Skin of body (tissue), 2 donors: ENCODE data around the gene CYBC1. TPM values are rescaled to one million over a fixed set of nuclear protein-coding genes. Genes with fewer than 3 reads are reported as not detected.

ENCODE experiments used
- DNase-seq: peaks from one replicate; lab custom pipeline; 2025; lab: John Stamatoyannopoulos, UW
- total RNA-seq: library from RNA; depleted of rRNA; stranded (reverse); fragments of >200 nt; gene quantifications from one replicate; pipeline ENCODE4 v1.2.3, GENCODE V29; 2014

CYBC1 gene
- total RNA-seq, 1 donor from 2014 or later, result 24.8 TPM

DNA sequence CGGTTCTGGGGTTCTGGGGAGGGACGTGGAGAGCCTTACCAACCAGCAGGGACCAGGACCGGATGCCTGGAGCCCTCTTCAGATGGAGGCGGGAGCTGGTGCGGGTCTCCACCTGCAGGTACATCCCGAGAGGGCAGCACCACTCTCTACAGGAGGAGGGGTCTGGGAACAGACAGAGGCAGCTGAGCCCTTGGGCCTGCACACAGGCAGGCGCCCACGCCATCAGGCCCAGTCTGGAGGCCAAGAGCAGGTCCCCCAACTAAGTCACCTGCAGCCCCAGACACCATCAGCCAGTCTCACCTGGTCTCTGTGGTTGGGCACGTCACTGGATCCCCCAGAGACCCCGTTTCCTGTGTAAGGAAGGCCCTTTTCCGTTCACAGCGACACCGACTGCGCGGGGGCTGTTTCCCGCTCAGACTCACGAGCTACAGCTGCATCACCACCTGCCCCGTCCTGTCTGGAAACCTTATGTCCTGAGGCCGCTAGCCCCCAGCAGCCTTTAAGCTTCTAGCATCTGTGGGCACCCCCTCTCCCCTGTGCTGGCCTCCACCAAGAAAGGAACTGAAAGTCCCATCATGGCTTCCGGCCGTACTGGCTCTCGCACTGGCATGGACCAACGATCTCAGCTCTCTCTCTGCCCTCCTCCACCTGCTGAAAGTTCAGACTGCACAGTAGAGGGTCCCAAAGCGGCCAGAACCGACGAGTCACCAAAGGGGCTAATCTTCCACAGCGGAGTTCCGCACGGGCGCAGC lies 1.2 kb downstream of the CYBC1 start:
- DNase-seq, result no peak

DNA sequence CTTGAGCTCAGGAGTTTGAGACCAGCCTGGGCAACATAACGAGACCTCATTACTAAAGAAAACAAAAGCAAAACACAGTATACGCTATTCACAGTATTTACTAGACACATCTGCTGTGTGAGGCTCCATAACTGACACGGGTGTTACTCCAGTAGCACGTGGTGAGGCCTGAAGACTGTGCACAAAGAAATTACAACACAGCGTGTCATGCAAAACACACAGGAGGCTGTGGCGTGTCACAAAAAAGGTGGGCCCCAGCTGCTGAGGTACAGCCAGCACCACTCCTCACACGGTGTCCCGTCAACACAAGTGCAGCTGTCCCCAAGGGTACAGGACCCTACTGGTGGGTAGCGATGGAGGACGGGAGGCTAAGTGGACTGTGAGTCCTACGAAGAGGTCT lies 2.7 kb downstream of the CYBC1 start:
- DNase-seq, result no peak

DNA sequence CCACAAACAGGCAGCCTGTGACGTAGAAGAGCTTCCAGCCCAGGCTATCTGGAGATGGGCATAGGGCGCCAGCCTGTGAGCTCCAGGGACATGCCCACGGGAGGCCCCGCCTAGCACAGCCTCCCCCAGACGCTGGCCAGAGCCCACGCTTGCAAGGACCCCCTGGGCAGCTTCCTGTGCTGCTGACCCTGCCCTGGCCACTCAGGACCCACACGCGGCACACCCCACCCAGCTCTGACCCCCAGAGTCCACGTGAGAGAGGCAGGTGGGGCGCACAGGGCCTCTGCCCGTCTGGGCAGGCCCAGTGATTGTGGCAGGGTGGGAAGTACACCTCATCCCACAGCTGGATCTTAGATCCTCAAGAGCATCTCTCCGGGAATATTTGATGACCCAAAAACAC lies 3.9 kb downstream of the CYBC1 start:
- no peak for DNase-seq

DNA sequence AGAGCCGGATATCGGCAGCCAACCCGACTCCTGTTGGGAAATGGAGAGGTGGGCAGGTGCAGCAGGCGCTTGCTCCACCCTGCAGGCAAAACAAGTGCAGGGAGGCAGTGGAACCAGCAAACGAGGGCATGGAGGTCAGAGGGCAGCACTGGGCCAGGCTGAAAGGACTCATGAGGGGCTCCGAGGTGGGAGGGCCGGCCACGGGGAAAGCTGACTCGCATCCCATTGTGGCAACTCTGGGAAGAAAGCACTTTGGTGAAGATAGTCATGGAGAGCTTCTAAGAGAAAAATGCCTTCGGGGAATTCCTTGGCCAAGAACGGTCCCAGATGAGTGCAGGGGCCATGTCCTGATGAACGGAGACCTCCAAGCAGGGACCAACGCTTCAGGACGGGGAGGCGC lies 4.4 kb downstream of the CYBC1 start:
- no peak for DNase-seq

DNA sequence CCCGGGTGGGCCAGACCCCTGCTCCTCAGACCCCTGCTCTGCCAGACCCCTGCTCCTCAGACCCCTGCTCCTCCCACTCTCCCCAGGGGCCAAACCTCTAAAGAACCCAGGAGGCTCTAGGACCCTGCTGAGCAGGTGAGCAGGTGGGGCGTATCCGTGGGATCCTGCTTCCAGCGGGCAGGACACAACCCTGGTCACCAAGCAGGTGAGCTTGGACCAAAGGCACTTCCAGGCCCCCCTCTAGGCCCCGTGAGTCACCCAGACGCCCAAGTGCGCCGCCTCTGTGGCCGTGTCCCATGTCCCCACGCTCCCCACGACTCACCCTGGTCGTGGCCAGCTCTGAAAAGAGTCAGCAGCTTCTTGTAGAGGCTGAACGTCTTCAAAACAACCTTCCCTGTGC lies 5.0 kb downstream of the CYBC1 start:
- DNase-seq, result no peak

DNA sequence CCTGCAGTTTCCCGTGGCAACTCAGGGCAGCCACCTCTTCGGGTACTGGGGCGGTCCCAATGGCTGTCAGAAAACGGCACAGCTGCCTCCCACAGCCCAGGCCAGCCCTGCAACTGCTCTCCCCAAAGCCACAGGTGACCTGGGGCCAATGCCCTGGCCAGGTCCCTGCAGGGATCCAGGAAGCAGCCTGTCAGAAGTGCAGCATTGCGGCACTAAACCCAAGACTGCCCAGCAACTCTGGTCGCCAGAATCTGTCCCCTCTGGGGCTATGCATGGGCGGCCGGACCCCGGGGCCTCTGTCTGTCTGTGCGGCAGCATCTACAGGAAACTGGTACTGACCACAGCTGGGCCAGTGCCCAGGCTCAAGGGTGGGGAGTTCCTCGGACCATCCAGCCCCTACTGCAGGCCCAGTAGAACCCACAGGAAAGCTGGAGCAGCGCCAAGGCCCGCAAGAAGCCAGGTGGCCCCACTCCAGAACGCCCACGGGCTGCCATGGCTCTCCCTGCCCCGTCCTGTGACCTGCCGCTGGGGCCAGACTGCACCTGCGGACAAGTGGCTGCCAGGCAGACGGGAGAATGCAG lies 5.5 kb downstream of the CYBC1 start:
- no peak for DNase-seq

DNA sequence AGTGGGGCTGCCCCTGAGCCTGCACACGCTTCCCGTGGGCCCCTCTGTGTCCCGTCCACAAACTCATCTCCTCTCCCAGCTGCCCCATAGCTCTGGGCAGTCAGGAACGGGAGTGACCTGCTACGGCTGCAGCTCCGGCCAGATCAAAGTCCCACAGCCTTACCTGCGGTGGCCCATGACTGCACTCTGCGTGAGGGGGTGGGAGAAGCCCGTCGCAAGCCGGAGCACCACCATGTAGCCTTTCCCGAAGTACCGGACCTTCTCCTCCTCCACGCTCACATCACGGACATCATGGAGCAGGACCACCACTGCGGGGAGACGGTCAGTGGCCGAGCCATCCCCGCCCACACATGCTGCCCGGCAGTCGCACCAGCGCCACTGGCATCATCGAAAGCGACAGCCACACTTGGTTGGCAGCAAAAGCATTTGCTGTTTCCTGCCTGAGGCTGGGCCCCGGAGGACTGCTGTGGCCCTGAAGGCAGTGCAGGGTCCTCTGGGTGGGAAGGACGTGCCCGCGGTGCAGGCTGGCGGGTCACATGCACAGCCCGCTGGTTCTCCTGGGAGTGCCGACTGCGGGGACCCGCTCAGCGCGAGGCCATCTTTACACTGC lies 6.2 kb downstream of the CYBC1 start:
- DNase-seq, result no peak

DNA sequence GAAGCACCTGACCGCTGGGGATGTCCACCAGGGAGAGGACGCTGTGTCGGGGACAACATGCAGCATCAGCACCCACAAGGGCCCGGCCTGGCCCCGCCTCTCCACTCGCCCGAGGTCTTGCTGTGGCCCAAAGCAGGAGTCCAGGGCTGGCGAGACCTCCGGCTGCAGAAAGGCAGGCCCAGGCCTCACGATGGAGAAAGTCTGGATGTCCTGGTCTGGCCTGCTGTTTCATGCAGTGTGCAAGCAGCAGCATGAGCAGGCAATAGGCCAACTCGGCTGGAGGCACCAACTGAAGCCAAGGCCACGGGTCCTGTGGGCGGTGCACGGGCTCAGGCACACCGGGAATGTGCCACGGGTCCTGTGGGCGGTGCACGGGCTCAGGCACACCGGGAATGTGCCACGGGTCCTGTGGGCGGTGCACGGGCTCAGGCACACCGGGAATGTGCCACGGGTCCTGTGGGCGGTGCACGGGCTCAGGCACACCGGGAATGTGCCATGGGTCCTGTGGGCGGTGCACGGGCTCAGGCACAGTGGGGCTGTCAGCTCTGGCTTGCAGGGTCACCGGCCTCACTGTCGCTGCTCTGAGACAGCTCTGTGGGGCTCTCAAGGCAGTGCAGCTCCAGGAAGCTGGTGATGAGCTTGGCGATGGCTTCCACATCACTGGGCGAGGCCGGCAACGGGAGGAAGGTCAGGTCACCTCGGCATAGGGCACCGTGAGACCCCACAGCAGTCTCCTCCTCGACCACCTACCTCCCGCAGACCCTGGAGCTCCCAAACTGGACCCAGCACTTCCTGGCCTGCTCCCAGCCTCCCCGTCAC lies 6.9 kb downstream of the CYBC1 start:
- DNase-seq, result no peak

DNA sequence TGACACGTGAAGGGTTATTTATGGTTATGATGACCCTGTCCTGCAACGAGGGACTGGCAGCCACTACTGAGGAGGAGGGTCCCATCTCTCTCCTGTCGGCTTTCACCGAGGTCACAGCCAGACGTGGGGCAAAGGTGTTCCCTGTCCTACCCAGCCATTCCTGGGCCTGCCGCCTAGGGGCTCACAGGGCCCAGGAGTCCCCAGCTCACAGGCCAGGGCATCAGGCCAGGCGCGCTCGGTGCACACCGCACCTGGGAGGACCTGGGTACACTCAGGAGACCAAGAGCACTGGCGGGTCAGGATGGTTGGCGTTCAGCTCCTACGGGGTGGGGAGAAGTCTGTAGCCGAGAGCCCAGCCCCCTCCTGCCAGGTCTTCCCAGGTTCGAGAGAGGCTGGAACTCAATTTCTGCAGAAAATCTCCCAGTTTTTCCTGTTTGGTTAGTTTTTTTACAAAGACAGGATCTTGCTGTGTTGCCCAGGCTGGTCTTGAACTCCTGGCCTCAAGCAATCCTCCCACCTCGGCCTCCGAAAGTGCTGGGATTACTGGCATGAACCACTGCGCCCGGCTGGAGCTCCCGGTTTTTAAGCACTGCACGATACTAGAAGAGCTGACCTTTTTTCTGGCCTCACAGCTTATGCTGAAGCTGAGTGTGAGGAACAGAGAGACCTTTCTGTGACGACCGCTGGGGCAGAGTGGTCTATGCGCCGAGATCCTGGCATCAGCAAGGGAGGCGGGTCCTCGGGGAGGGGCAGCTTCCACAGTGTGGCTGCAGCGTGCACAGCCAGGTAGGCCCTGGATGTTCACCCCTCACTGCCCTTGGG lies 7.7 kb downstream of the CYBC1 start:
- no peak for DNase-seq

DNA sequence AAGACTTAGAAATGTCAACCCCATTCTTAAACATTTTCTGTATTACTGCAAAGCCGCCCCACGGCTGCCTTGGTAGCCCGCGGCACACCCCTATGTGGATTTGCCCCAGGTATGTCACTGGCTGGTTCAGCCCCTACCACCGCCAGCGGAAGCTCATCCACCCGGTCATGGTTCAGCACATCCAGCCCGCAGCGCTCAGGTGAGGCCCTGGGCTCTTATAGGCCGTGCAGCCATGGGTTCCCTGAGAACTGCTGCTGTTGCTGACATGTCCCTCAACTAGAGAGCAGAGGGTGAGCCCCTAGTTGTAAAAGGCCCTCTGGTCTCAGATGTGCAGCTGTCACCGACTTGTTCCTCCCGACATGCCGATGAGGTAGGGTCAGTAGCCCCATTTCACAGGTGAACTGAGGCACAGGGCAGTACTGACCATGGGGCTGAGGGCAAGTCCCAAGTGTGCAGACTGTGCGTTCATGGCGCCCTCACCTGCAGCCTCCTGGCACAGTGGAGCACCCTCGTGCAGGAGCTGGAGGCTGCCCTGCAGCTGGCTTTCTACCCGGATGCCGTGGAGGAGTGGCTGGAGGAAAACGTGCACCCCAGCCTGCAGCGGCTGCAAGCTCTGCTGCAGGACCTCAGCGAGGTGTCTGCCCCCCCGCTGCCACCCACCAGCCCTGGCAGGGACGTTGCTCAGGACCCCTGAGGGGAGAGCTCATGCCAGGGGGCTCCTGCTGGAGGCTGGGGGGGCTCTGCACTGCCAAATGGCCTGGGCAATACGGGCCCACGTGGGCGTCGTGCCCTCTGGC lies 8.7 kb downstream of the CYBC1 start:
- no peak for DNase-seq

DNA sequence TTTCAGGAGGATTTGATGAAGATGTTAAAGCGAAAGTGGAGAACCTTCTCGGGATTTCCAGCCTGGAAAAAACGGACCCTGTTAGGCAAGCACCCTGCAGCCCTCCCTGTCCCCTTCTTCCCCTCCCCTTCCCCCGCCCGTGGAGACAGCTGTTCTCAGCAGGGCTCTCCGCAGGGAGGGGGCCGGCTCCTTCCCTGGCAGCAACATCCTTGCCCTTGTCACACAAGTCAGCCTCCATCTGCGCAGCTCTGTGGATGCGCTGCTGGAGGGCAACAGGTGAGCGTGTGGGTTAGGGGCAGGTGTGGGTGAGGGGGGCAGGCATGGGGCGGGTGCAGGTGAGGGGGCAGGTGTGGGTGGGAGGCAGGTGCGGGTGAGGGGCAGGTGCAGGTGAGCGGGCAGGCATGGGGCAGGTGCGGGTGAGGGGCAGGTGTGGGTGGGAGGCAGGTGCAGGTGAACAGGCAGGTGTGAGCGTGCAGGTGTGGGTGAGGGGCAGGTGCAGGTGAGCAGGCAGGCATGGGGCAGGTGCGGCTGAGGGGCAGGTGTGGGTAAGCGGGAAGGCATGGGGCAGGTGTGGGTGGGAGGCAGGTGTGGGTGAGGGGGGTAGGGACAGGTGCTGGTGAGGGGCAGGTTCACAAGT lies 9.4 kb downstream of the CYBC1 start:
- DNase-seq, result no peak

DNA sequence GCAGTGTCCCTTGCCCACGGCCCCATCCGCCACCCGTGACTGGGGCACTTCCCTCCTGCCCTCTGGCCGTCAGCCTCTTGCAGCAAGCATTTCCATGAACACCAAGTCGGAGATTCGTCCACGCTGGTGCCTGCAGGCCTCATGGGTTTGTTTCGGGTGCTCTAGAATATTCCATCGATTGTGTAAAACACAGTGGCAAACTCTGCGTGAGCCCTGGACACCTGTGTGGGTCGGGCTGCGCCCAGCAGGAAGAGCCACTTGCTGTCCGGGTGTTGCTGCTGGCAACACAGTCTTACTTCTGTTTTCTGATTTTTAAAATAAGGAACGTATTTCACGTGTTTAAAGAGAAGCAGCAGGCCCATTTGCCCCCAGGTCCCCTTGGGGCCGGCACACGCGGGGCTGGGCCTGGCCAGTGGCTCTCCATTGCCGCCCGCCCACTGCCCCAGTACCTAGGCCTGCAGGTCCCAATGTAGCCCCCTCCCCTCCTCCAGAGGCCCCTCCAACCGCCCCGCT lies 10.0 kb downstream of the CYBC1 start:
- DNase-seq, result no peak

DNA sequence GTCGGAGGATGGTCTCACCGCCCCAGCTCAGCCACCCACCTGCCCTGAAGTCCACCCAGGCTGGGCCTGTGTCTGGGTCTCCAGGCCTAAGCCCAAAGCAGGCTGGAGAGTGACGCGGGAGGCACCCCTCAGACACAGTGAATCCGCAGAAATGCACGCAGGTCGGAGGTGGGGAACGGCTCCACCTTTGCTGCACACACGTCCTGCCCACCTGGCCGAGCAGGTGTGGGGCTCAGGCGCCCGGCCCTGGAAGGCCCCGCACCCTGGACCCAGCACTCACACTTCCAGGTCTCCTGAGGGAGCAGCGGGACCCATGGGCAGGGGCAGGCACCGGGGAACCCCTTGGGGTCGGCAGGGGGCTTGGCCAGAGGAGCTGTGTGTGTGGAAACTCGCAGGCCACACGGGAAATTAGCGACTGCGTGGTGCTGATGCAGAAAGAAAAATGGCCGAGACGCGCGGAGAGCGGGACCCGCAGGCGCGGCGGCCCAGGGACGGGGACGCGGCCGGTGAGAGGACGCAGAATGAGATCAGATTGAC lies 10.7 kb downstream of the CYBC1 start:
- no peak for DNase-seq

DNA sequence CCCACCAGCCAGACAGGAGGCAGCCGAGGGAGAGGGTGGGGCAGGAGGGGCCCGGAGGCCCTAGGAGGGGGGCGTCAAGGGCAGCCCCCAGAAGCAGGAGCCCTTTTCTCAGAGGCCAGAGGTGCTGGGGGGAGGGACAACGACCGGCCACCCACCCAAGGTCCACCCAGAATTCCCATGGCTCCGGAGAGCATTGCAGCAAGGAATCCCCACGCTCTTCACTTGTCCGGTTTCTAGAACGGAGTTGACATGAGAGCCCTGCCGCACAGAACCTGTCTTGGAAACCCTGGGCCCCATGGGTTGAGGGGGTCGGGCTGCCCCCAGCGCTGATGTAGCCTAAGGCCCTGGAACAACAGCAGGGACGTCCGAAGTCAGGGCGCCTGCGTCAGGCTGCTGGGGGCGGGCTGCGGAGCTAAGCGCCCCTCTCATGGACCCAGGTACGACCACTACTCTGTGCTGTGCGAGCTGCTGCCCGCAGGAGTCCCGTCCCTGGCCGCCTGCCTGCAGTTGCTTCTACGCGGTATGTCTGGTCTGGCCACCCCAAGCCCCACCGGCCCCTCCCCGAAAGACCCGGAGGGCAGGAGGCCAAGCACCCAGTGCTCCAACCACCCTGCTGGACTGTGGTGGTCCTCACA lies 11.2 kb downstream of the CYBC1 start:
- DNase-seq, result no peak

DNA sequence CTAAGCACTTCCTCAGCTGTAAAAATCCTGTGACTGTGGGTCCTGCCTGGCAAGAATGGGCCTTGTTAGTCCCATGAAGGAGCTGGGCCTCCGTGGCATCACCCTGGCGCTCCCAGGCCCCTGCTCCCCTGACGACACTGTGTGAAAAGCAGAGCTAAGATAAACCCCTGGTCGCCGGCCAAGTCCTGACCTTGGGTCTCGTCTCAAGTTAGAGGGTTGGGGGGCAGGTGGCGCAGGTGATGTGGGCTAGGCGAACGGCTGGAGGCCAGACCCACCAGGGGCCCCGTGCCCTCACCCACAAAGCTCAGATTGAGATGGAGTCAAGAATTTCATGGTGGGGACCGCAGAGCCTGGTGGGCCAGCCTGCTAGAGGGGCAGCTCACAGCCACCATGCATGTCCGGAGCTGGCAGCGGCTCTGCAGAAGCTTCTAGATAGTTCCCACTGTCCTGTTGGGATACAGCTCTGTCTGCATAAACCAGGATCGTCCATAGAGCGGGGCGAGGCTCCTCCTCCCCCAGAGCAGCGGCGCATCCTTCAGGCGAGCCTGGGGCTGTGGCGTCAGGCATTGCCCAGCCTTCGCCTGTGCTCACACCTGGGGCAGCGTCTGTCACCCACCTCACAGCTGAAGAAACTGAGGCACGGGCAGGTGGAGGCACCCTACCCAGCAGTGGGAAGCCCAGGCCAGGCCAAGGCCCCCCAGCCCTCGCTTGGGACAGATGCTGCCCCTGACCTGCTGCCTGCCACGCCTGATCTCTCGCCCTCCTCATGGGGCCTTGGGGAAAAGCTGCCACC lies 12.0 kb downstream of the CYBC1 start:
- no peak for DNase-seq

DNA sequence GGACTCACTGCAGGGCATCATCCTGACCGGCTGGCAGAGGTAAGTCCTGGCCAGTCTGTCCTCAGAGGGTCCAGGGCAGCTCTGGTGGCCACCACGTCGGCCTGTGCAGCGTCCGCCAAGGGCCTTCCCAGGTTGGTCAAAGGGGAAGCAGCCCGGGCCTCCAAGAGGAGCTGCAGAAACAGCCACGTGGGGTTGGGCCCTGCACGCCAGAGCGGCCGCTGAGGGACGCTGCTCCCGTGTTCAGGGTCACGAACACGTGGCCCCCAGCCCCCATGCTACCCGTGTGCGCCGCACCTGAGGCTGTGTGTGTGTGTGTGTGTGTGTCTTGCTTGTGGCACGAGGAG lies 13.3 kb downstream of the CYBC1 start:
- DNase-seq, result no peak

DNA sequence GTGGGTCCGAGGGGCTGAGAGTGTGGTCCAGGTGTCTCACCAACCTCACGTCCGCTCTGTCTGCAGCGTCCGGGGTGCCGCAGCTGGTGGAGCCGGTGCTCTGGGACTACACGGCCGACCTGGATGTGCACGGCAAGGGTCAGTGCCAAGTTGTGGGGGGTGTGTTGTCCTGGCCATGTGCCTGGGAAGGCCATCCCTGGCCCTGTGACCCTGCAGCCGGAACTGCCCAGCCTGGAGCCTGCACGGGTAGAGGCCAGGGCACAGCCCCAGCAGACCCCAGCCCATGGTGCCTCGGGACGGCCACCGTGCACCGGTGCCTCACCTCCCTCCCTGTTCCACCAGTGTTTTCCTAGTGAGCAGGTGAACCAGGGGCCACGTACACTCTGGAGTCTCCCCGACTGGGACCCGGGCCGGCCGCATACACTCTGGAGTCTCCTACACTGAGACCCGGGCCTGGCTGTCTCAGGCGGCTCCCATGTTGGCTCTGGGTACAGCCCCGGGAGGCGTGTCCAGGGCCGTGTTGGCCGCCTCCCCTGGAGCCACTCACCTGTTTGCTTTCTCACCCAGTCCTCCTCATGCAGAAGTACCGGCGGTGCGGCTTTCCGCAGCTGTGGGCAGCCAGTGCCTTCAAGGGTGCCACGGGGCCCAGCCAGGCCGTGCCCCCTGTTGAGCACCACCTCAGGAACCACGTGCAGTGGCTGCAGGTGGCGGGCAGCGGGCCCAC lies 13.8 kb downstream of the CYBC1 start:
- no peak for DNase-seq
